ENCODE measurements around the gene FAM168A. TPM values are rescaled to one million over a fixed set of nuclear protein-coding genes. Genes with fewer than 3 reads are reported as not detected.

The FAM168A gene
- total RNA-seq, 1 donor from 2014 or later = 19.3 TPM

DNA sequence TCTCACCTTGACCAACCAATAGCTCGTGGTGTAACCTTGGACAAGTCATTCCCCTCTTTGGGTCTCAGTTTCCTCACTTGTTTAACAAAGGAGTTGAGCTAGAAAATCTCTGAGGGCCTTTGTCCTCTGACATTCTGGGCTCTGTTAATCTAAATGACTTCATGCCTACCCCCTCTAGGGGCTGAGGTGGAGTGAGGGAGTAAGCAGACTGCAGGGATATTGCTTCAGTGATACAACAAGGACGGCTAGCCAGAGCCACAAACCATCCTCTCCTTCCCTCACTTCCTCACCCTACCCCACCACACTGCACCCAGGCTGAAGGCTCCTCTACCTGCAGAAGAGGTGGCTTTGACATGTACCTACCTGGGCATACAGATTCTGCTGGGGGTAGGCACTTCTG lies 186.9 kb downstream of the FAM168A start:
- no peaks in the 10 kb centered on the region for H3F3A ChIP-seq (ENCODE audit: low read depth)
- H3K27me3 ChIP-seq = no peaks in the 10 kb centered on the region
- no peak for DNase-seq (ENCODE audit: low spot score)
- no peak for TF ChIP-seq EZH2phosphoT487 (IDR thresholded peaks at IDR 0.05)
- TF ChIP-seq, protein P1, sequence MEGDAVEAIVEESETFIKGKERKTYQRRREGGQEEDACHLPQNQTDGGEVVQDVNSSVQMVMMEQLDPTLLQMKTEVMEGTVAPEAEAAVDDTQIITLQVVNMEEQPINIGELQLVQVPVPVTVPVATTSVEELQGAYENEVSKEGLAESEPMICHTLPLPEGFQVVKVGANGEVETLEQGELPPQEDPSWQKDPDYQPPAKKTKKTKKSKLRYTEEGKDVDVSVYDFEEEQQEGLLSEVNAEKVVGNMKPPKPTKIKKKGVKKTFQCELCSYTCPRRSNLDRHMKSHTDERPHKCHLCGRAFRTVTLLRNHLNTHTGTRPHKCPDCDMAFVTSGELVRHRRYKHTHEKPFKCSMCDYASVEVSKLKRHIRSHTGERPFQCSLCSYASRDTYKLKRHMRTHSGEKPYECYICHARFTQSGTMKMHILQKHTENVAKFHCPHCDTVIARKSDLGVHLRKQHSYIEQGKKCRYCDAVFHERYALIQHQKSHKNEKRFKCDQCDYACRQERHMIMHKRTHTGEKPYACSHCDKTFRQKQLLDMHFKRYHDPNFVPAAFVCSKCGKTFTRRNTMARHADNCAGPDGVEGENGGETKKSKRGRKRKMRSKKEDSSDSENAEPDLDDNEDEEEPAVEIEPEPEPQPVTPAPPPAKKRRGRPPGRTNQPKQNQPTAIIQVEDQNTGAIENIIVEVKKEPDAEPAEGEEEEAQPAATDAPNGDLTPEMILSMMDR (IDR thresholded peaks at IDR 0.05) = no peak
- TF ChIP-seq EZH2 (IDR thresholded peaks at IDR 0.05) = no peak
- H3K4me3 Mint-ChIP-seq = no peak overlapping the region
- no peak overlapping the region for H3K27ac Mint-ChIP-seq
- H3K4me2 ChIP-seq = no peak overlapping the region
- peaks cover 39% of the 10 kb centered on the region for H3K36me3 Mint-ChIP-seq
- no peak overlapping the region for H2AFZ ChIP-seq (replicated peaks)
- H3K9me3 ChIP-seq (ENCODE audit: low read depth) = no peaks in the 10 kb centered on the region
- no peak overlapping the region for H3K27ac ChIP-seq
- peaks cover 16% of the 10 kb centered on the region for H3K4me1 Mint-ChIP-seq
- H3K4me1 ChIP-seq = peaks cover 4% of the 10 kb centered on the region
- no peaks in the 10 kb centered on the region for H3K36me3 ChIP-seq
- H3K4me3 ChIP-seq = no peak overlapping the region
- no peaks in the 10 kb centered on the region for H3K79me2 ChIP-seq (ENCODE audit: low read depth)
- H4K20me1 ChIP-seq (ENCODE audit: low read depth) = no peaks in the 10 kb centered on the region
- H3K27me3 Mint-ChIP-seq (ENCODE audit: insufficient read depth, low read depth) = peaks cover 3% of the 10 kb centered on the region
- no peak overlapping the region for H3K9ac ChIP-seq
- no peaks in the 10 kb centered on the region for H3K9me3 Mint-ChIP-seq

DNA sequence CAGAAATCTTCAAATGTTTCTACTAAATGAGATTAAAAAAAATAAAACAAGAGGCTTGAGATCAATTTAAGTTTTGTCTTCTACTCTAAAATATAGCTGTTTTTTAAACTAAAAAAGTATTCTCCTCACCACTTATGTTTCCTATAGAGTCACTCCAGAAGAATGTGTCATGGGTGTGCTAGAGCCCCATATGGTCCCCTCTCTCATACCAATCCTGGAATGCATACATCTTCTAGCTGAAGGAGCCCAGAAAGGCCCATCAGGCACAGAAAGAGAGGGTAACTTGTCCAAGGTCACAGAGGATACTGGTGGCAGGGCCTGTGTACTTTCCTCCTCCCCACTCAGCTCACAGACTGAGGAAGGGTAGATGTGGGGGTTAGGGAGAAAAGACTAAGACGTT lies 187.3 kb downstream of the FAM168A start:
- Mint-ChIP-seq H3K36me3 (peaks cover 39% of the 10 kb centered on the region), H3K27ac (no peak overlapping the region), H3K27me3 (ENCODE audit: insufficient read depth, low read depth) (peaks cover 3% of the 10 kb centered on the region), H3K9me3 (no peaks in the 10 kb centered on the region), H3K4me3 (no peak overlapping the region), H3K4me1 (peaks cover 15% of the 10 kb centered on the region)
- Histone ChIP-seq H3K79me2 (ENCODE audit: low read depth) (no peaks in the 10 kb centered on the region), H3K9me3 (ENCODE audit: low read depth) (no peaks in the 10 kb centered on the region), H3K36me3 (no peaks in the 10 kb centered on the region), H3K4me2 (no peak overlapping the region), H3F3A (ENCODE audit: low read depth) (no peaks in the 10 kb centered on the region), H3K27me3 (no peaks in the 10 kb centered on the region), H3K4me1 (peaks cover 4% of the 10 kb centered on the region), H2AFZ (replicated peaks) (no peak overlapping the region), H3K27ac (no peak overlapping the region), H3K4me3 (no peak overlapping the region), H4K20me1 (ENCODE audit: low read depth) (no peaks in the 10 kb centered on the region), H3K9ac (no peak overlapping the region)
- TF ChIP-seq EZH2 (IDR thresholded peaks at IDR 0.05) (no peak), EZH2phosphoT487 (IDR thresholded peaks at IDR 0.05) (no peak)
- TF ChIP-seq, protein P1 (IDR thresholded peaks at IDR 0.05) = no peak
- DNase-seq (ENCODE audit: low spot score) = no peak

DNA sequence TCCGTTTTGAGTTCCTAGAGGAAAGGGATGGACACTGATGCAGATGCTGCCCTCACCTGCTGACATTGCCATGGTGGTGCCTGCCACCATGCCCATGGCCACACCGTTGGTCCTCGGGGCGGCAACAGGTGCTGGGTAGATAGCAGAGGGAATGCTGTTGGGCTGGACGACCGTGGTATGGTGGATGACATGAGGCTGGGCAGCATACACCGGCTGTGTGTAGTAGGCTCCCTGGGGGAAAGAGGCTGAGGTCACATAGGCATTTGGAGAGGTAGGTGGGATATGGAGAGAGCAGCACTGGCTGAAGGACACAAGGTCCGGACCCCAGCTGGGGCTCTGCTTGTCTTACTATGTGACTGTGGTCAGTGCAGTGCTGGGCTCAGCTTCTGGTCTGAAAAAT lies 188.5 kb downstream of the FAM168A start:
- no peak overlapping the region for H3K27ac ChIP-seq
- no peak overlapping the region for H3K4me2 ChIP-seq
- H3K27me3 Mint-ChIP-seq (ENCODE audit: insufficient read depth, low read depth) = peaks cover 3% of the 10 kb centered on the region
- no peak overlapping the region for H3K27ac Mint-ChIP-seq
- TF ChIP-seq EZH2 (IDR thresholded peaks at IDR 0.05) (no peak), EZH2phosphoT487 (IDR thresholded peaks at IDR 0.05) (no peak)
- TF ChIP-seq, protein P1 (IDR thresholded peaks at IDR 0.05) = no peak
- H3K27me3 ChIP-seq = no peaks in the 10 kb centered on the region
- no peak overlapping the region for H3K9ac ChIP-seq
- no peaks in the 10 kb centered on the region for H4K20me1 ChIP-seq (ENCODE audit: low read depth)
- H3K4me1 ChIP-seq = peaks cover 4% of the 10 kb centered on the region
- no peak for DNase-seq (ENCODE audit: low spot score)
- H3K4me3 ChIP-seq = no peak overlapping the region
- no peaks in the 10 kb centered on the region for H3K9me3 Mint-ChIP-seq
- no peak overlapping the region for H2AFZ ChIP-seq (replicated peaks)
- no peaks in the 10 kb centered on the region for H3F3A ChIP-seq (ENCODE audit: low read depth)
- H3K36me3 ChIP-seq = no peaks in the 10 kb centered on the region
- H3K79me2 ChIP-seq (ENCODE audit: low read depth) = no peaks in the 10 kb centered on the region
- no peaks in the 10 kb centered on the region for H3K9me3 ChIP-seq (ENCODE audit: low read depth)
- H3K4me1 Mint-ChIP-seq = peaks cover 15% of the 10 kb centered on the region
- H3K36me3 Mint-ChIP-seq = peaks cover 37% of the 10 kb centered on the region
- no peak overlapping the region for H3K4me3 Mint-ChIP-seq
